HG02759 (cell line): Measurements from ENCODE around the gene POLR1A.

Experiments
- ATAC-seq: cut with Tn5 transposase; IDR thresholded peaks from one replicate; pipeline ENCODE4 v1.9.1; 2021; ENCODE audit warnings: mild to moderate bottlenecking, moderate library complexity; ENCODE audit not compliant: unreplicated experiment

The POLR1A gene

GRCh38 chr2:86097114-86097896 is 8.4 kb downstream of the POLR1A start:
- no peak for ATAC-seq

- ATAC-seq: no peak
Measured at GRCh38 chr2:86094229-86094628, 11.5 kb downstream of the POLR1A start.

GRCh38 chr2:86087936-86088850 is 17.5 kb downstream of the POLR1A start:
- ATAC-seq: no peak

GRCh38 chr2:86082756-86083155 is 22.9 kb downstream of the POLR1A start:
- ATAC-seq: no peak

GRCh38 chr2:86081724-86082123 is 24.0 kb downstream of the POLR1A start:
- ATAC-seq: no peak

DNA sequence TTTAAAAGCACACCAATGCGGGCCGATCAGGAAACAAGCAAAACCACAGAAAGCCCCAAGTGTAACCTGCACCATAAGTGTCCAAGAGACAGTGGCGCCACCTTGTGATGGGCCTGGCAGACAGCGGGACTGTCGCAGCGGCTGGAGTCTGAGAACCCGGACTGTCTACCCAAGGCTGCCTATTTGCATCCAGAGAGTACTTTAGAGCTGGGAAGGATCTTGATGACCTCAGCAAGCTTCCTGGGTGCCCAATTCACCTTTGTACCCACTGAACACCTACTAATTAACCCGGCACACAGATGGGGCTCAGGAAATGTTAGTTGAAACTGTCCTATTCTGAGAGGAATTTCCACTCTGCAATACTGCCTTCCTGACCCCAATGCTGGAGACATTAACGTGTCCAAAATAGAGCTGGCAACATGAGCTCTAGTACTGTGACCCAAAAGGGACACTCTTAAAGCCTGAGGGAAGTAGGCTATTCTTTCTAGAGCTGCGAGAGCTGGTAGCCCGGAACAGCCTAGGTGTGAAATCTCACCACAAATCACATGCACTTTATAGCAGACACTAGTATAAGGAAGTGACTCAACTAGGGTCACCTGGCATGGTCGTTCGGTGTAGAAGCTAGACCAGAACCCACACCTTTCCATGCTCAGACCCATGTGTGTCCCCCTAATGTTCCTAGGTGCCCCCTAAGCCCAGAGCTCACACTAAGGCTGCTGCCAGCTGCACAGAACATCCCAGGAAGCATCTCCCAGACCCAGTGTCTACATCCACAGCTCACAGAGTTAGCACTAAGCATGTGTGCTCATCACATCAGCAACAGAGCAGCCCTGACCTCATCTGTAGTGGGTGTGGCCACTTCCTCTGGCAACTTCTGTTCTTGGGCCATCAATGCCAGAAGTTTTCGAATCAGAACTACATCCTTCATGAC is 25.4 kb downstream of the POLR1A start:
- ATAC-seq: peak; percentile 85

DNA sequence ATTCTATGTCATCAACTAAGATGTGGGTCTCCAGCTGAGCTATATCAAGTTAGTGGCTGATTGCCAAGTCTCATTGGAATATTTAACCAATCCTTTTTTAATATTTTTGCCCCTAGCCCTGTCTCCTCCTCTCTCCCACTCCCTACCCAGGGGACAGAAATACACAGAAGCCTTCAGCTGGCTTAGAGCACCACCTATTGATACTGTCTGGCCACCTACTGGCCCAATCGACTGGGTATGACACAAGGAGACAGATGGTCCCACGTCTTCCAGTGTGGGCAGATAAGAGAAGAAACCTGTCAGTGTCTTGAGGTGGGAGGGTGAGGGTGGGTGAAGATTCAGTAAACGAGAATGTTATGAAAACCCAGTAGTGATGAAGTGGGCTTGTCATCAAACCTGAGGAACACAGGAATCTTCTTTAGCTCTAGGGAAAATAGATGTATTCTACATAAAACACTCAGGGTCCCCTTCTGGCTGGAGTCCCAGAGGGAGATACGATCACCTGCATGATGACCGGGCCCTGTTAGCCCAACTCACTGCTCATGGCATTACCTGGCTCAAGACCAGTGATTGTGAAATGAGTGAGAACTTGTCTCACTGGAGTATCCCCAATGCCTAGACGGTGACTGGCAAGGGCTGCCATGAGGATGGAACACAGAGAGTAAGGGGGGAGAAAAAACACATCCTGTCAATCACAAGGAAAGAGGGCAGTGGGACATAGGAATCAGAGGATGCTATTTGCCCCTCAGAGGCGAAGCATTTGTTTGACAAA is 26.7 kb downstream of the POLR1A start:
- peak; percentile 43 for ATAC-seq

- no peak for ATAC-seq
Measured at GRCh38 chr2:86075886-86076285, 29.8 kb downstream of the POLR1A start.

DNA sequence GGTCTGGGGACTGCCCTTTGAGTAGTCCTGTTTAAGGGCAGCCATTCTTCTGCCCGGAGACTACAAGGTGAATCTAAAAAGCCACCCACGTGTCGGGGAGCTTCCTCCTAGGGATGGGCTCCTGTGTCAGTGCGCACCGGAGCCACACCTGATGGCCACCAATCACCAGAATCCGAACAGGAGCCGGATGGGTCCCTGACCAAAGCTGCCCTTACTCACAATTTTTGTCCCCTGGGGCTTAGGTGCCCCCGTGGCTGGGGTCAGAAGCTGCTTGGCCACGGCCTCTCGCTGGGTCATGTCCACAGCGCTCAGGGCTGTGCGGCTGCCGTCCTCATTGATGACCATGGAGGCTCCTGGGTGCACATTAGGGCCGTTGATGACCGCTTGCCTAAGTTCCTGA is 30.9 kb downstream of the POLR1A start:
- no peak for ATAC-seq

DNA sequence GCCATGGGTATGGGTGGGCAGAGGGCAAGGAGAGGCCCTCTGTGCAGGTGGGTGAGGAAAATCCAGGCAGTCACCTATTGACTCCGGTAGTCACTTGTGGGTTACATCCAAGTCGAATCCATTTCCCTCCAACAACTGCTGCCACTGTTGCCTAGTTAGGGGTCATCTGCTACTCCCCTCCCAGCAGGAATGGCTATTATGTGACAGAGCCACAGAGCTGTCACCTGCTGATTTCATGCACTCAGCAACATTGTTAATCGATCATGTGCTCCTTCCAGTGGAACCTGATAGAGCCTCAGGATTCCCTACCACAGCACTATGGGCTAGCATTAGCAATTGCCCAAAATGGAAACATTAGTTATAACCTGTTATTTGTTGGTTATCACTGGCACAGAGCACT is 31.4 kb downstream of the POLR1A start:
- ATAC-seq: no peak

DNA sequence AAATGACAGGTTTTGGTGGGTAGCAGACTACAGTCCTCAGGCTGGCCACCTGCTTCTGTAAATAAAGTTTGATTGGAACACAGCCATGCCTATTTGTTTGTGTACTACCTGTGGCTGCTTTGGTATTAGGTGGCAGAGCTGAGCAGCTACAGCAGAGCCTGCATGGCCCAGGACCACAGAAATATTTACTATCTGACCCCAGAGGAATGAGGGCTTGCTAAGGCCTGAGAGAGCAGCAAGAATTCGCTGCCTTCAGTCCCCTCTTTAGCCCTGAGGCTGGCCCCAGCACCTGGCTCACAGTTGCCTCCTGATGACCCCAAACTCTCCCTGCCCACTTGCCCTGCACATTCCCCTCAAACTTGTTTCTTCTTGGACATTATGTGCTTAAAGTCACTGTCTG is 32.5 kb downstream of the POLR1A start:
- ATAC-seq: no peak

DNA sequence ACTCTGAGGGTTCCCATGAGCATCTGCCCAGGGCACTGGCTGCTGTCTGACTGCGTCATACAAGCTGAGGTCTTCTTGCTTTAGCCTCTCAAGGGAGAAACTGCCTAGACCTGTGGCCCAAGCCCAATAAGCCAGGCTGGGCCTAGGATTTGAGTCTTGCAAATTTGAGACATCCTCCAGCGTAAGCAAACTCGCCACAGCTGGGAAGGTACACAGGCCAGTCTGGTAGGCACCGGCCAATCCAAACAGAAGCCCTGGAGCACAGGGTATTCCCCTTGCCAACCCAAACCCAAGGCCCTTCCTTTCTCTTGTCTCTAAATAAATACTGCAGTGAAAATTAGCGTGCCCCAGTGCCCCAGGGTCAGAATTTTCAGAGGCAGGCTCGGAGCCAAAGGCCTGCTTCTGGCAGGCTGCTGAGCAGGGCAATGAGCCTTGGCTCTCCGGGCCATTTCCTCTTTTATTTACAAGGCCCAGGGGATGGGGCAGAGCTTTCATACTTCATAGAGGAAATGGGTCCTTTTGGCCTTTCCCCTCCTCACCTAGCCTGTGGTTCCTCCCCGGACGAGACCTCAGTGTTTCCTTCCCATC is 33.3 kb downstream of the POLR1A start:
- ATAC-seq: peak; percentile 69

GRCh38 chr2:86070868-86071267 is 34.8 kb downstream of the POLR1A start:
- no peak for ATAC-seq

DNA sequence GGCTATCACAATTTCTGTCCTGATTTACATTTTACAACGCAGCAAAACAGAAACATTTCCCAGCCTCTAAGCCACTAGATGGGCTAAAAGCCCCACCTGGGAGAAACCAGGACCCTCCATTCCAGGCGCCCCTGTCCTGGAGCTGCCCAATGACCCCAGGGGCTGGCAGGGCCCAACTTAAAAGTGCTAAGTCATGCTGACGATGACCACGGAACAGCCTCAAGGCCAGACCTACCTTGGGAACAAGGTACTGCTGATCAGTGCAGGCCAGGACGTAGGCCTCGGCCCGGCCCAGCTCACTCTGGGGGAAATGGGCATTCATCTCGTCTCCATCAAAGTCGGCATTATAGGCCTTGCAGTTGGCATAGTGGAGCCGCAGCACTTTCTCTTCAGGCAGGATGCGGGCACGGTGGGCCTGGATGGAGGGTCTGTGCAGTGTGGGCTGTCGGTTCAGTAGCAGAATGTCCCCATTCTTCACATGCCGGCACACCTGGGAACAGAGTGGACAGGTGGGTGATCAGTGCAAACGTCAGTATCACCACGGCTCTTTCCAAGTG is 35.8 kb downstream of the POLR1A start:
- ATAC-seq: no peak

DNA sequence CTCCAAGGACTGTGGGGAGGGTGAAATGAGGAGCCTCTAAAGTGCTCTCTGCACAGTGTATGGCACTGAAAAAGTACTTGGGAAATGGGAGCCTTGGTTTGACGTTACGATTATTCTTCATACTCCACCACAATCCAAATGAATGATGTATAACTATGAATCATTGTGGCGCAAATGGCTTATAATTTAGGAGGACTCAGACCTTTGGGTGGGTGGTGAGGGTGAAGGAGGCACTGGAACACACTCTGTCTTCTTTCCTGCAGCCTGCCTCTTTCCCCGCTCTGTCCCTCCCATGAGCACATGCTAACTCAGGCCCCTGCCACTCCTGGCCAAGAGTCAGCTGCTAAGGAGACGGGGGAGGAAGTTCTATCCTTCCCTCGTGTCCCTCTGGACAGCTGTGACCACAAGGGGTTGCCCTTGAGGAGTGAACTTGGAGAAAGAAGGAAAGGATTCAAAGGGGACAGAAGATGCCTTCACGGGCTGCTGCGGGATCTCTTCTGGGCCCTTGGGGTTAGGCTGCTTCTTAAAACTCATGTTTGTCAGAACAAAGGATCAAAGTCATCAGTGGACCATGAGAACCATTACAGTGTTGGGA is 36.5 kb downstream of the POLR1A start:
- ATAC-seq: no peak

- ATAC-seq: no peak
Measured at GRCh38 chr2:86068648-86069047, 37.0 kb downstream of the POLR1A start.

DNA sequence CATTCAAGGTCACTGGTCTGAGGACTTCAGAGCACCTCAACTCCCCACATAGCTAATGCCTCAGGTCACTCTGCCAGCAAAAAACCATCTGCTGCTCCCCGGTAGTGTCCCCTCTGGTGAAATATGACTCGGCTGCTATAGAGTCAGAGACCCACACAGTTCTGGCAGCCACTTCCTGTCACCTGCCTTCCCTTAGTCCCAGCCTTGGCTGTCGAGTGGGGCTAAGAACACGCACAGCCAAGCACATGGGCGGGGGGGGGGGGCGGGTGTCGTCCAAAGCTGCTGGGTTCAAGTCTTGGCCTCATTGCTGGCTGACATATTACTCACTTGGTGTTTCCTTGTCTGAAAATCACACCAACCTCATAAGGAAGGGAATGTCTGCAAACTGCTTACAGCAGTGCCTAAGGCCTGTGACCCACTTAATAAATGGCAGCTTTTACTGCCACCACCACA is 37.5 kb downstream of the POLR1A start:
- no peak for ATAC-seq

GRCh38 chr2:86066915-86067314 is 38.8 kb downstream of the POLR1A start:
- no peak for ATAC-seq

GRCh38 chr2:86066007-86066578 is 39.6 kb downstream of the POLR1A start:
- ATAC-seq: no peak
